ENCODE data around the gene STXBP5L.
"Not testable (repeated sequence)": the region's sequence is repeated elsewhere in the genome, so short reads cannot be mapped to it uniquely, and the experiment has no call there.

- TF ChIP-seq CTCF (conservative IDR thresholded peaks at IDR 0.05; ENCODE audit: low read length); EZH2phosphoT487 (IDR thresholded peaks at IDR 0.05; ENCODE audit: borderline replicate concordance): not testable (repeated sequence)
Observed at GRCh38 chr3:120901716-120902115, 6.3 kb upstream of the STXBP5L start.
